Iris pigment epithelial cell (primary cell): ENCODE measurements around the gene BAIAP2L2.
A peak's percentile ranks its signal among the peaks of the same experiment; 100 is the strongest.

Experiments
- DNase-seq: peaks from one replicate; pipeline ENCODE4 v3.0.0-alpha.2; 2011; ENCODE audit warnings: low read depth

Gene BAIAP2L2

DNA sequence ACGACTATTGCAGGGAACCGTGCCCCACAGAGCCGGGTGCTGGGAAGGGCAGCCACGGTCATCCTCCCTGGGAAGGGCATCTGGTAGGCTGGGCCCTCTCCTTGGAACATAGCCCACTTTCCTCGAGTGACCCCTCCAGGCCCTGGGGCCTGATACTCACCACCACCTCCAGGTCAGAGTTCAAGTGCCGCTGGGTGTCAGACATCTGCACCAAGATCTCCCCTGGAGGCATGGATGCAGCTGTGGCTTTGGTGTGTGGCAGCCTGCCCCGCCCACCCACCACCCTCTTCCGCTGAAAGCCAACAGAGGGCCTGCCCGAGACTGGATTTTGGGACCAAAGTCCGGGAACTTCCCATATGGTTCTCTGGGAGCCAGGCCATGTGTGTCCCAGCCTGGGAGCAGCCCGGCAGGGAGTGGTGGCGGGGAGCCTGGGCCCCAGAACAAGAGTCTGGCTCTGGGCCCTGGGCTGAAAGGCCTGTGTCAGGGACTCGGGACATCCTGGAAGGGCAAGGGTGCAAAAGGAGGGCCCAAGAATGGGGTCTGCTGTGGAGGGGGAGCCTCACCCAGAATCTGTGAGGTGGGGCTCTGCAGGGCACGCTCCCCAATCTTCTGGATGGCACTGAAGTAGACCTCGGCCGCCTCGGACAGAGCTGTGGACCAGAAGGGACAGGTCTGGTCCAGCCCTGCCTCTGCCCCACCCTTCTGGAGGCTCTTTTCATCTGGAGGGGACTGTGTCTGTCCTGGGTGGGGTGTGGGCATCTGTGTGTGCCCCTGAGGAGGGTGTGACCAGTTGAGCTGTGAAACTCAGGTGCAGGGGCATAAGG is 2.6 kb downstream of the BAIAP2L2 start:
- no peak for DNase-seq

DNA sequence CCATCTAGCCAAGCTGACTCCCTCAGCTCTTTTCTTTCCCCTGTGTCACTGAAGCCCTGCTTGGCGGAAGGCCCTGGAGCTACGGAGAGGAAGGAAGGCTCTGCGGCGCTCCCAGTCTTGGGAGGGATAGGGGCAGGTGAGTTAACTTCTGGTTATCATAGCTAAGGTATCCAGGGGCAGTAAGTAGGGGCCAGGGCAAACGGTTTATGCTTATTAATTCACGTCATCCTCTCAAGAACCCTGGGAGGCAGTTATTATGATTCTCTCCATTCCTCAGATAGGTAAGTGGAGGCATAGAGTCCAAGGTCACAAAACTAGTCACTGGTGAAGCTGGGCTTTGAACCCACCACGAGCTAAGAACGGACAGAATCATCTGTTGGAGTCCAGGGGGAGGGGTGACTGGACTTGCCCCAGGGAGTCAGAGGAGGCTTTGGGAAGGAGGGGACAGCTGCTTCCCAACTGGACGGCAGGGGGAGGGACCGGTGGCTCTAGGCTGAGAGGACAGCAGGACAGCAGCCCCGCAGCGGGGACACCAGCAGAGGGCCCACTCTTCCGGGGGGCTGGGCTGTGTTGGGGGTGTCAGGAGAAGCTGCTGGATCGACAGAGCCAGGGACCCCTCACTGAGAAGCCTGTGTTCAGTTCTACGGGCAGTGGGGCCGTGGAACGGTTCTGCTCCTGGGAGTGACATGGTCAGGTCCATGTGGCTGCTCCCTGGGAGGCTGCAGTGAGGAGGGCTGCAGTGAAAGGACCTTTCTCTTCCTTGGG is 3.5 kb downstream of the BAIAP2L2 start:
- no peak for DNase-seq

DNA sequence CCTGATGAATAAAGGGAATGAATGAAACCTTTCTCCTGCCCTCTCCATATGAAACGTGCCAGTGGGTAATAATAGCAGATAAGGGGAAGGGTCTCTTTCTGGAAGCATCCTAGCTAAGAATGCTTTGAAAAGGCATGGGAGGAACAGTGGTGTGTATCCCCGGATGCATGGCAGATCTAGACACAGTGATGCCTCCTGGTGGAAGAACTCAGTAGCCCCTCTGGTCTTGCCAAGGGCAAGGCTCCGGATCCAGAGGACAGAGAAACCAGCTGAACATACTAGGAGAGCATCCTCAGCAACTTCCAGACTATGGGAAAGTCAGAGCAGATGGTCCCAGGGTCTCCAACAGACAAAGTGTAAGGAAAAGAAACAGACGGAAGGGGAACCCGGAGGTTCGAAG is 6.4 kb downstream of the BAIAP2L2 start:
- peak; percentile 24 for DNase-seq

DNA sequence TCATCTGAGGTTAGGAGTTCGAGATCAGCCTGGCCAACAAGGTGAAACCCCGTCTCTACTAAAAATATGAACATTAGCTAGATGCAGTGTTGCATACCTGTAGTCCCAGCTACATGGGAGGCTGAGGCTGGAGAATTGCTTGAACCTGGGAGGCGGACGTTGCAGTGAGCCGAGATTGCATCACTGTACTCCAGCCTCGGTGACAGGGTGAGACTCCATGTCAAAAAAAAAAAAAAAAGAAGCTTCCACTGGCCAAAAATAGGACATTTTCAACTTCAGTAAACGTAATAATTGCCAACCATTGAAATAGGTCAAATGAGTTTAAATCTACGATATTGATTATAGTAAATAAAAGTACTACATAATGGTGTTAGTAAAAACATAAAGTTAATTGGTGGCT is 6.8 kb downstream of the BAIAP2L2 start:
- DNase-seq, result no peak

DNA sequence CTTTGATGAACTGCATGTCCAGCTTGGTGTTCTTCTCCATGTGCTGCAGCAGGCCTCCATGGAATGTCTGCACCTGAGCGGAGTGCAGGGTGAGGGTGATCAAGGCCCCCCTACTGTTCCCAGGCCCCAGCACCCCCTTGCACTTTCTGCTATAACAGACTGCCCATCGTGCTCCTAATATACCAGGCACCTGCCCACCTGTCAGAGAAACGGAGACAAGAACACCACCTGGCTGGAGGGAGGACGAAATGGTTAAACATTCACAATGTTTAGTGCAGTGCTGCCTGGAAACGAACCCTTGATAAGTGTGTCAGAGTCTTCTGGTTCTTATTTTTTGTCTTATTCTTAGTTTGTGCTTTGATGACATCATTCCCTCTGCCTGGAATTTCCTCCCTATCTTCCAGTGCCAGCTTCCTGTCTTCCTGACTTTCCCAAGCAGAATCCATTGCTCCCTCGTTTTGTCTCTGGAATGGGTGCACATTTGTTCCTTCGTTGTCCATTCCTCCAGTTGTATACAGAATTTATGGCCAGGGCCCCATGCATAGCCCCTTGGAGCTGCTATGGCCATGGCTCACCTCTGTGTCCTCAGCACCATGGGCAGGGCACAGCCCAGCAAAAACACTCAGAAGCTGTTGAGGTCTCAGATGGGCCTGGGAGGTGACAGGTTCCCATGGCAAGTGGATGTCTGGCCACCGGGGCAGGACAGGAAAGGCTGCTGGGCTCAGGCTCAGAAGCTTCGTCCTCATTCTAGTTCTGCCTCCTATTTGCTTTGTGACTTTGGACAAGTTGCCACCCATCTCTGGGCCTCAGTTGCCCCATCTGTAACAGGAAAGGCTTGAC is 11.9 kb downstream of the BAIAP2L2 start:
- DNase-seq, result no peak

DNA sequence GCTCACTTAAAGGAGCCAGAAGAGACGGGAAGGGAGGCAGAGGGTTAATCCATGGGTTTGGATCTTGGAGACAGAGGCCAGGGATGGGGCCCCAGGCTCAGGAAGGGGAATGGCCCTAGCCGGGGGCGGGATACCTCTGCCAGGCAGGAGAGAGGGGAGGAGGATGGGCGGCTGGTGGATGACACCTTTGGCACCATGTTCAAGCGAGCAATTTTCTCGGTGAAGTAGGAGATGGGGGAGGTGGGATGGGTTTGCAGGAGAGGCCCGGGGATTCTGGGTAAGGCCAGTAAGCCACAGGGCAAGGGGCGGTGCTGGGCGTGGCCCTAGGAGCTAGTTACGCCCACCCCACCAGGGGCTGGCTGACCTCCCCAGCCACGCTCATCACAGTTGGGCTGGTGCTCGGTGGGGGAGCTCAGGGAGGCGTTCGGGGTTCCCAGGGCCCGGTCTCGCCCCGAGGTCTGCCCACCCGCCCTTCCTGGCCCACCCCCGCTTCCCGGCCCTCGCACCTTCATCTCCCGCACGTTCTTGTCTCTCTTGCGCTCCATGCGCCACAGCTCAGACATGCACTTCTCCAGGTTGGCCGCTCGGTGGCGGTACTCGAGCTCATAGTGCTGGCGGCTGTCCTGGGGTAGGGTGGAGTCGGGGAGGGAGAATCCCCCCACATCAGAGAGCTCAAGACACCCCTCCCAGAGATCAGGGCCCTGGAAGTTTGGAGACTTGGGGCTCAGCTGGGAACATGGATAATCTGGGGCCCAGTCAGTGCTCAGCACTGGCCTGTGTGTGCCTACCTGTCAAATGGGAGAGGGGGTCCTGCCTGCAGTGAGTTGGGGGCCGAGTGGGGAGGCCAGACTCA is 12.7 kb downstream of the BAIAP2L2 start:
- peak; percentile 22 for DNase-seq

DNA sequence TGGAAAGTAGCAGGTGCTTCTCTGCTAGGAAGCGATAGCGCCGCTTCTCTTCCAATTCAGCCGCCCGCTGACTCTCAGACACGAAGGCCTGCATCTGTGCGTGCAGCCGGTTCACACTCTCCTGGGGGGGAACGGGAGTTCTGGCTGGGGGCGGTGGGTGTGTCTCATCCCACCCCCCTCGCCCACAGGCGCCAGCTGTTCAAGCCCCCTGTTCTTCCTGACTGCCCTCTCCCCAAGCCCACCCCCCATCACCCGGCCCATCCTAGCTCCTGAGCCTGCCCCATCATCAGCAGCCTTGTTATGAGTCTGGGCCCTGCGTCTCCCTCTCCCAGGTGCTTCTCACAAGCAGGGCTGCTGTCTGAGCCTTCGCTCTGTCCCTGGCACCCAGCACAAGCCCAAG is 13.4 kb downstream of the BAIAP2L2 start:
- no peak for DNase-seq

DNA sequence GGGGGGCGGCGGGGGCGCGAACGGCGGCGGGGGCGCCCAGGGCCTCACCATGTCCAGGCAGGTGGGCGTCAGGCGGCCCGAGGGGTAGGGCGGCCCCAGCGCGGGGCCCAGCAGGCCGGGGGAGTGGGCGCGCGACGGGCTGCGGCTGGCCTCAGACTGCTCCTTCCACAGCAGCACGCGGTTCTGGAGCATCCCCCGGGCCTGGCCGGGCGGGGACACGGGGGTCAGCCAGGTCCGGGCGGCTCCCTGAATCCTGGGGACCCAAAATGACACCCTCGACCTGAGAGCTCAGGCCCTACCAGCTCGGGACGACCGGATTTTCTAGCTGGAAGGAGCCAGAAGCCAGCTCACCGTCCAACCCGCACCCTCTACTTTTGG is 21.0 kb downstream of the BAIAP2L2 start:
- no peak for DNase-seq

DNA sequence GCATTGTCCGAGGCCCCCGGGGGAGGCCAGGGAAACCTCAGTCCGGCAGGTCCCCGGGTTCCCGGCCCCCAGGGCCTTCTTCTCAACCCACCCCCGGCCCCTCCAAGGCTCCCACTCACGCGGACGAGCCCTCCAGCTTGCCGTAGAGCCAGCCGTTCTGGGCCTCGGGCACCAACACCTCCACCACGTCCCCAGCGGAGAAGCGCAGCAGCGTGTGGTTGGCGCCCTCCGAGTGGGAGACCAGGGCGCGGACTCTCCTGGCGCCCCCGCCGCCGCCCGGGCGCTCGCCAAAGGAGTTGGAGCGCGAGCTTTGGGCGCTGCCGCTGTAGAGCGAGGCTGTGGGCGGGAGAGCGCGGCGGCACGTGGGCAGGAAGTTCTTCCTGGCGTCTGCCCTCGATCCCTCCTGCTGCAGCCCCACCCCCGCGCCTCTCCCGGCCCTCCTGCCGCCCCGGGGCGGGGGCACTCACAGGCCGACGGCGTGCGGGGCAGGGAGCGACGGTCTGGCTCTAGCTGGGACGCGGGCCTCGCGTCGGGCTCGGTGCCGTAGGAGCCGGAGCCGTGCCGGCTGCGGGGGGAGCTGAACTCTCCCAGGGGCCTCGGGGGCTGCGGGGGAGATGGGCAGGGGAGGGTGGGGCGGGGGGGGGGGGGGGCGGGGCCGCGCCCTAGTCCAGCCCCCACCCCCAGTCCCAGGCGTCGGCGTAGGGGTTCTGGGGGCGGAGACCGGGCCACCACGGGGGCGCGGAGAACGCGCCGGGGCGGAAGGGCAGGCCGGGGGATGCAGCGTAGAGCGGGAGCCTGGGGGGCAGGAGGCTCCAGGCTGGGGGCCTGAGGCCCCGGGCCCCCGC is 21.6 kb downstream of the BAIAP2L2 start:
- DNase-seq, result no peak

DNA sequence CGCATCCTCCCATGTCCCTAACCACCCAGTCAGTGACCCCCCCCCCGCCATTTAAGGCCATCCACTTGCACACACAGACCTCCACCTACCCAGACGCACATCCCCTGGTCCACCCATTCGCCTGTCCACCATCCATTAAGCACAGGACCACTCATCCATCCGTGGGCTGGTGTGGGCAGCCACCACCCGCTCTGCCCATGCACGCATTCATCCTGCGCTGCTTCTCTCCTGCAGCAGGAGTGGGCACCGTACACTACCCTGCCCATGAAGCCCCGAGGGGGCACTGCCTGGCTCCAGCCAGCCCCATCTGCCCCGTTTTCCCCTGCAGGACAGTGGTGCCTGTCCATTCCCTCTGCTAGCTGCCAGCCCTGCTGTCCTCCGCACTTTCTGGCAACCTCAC is 22.6 kb downstream of the BAIAP2L2 start:
- no peak for DNase-seq

DNA sequence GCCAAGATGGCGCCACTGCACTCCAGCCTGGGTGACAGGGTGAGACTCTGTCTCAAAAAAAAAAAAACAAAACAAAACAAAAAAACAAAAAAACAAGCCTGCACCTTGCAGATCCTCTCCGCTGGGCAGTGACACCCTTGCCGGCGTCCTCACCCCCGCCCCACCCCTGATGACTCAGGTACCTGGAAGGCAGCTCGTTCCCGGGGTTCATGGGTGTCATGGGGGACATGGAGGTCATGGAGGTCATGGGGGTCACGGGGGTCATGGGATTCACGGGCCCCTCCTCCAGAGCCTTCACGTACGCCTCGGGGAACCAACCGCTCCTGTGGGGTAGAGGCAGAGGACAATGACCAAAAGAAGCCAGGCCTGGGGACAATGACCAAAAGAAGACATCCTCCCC is 23.5 kb downstream of the BAIAP2L2 start:
- no peak for DNase-seq

DNA sequence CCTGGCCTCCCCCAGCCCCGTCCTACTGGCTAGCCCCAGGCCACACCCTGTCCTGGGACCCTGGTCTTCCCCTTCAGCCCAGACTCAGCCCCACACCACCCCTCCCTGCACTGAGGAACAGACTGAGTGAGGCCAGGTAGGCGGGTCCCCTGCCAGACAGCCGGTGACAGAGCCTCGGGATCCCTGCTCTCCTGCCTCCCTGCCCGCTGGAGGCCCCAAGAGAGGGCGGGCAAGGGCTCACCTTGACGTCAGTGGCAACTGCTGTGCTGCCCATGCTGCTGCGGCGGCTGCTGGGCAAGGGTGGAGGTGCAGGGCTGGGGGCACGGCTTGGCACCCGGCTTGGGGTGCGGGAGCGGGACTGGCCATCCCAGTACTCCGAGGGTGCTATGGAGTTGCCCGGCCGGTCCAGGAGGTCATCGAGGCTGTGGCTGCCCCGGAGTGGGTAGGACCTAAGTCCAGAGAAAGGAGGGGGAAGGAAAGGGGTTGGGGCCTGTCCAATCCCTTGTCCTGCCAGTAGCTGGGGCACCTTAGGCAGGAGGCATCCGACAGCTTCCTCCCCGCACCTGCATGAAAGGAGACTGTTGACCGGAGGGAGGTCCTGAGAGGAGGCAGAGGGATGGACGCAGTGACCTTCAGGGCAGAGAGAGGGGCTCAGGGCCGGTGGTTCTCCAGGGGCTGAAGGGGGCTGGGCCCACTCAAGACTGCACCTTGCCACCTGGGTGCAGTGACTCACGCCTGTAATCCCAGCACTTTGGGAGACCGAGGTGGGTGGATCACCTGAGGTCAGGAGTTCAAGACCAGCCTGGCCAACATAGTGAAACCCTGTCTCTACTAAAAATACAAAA is 24.3 kb downstream of the BAIAP2L2 start:
- no peak for DNase-seq

DNA sequence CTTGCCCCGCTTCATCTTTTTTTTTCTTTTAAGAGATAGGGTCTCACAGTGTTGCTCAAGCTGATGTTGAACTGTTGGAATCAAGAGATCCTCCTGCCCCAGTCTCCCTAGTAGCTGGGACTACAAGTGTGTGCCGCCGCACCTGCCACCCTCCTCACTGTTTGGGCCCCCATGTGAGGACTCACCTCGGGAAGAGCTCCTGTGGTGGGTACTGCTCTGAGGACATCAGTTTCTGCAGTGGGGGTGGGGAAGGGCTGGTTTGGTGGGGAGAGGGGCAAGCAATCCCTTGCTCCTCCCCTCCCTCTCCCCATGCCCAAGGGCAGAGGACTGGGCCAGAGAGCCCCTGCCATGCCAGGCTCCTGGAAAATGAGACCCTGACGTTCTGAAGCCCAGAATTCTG is 25.0 kb downstream of the BAIAP2L2 start:
- DNase-seq, result no peak

DNA sequence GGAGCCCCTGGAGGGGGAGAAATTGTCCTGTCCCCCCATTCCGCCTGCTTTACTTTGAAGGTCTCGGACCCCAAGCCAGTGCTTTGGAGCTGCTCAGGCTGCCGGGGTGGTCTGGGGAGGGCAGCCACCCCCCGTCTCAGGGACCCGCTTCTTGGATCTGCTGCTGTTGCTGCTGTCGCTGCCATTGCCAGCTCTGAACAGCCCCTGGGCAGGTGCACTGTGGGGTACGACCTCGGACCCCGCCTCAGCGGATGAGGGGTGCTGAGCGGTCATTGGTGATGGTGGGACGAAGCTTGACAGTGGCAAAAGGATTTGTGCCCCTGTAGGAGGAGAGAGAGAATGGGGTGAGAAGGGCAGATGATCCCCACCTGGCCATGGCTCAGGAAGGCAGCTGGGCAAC is 25.4 kb downstream of the BAIAP2L2 start:
- no peak for DNase-seq

DNA sequence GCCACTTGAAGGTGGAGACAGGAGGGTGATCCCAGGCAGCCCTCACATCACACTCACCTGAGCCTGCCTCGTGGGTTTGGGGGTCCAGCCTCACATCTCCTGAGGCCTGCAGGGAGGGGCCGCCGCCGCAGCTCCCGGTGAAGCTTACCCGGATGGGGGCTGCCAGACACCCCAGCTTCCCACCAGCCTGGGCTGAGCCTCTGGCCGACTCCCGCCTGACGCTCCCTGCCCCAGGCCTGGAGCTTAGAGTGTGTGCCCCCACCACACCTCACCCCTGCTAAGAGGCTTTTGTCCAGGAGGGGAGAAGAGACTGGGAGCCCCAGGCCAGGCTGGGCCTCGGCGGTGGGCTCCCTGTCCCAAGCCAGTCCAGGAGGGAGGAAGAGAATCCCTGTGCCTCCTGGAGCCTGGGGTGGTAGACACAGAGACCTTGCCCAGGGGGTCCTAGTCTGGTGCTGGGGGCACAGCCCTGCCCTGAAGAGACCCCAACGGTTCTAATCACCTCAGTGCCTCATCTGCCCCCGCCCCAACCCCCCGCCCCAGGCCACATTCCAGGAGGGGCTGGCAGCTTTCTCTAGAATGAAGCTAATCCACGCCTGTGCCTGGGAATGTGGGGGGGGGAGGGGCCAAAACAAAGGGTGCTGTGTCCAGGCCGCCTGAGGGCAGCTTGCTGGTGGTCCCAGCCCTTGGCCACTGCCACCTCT is 26.4 kb downstream of the BAIAP2L2 start, which contains the start of gene SLC16A8:
Gene SLC16A8 (minus strand): TSS at position 254 of the 701 bp plus-strand sequence. CDS start 1,311 bp downstream, outside the sequence.
- DNase-seq, result no peak

DNA sequence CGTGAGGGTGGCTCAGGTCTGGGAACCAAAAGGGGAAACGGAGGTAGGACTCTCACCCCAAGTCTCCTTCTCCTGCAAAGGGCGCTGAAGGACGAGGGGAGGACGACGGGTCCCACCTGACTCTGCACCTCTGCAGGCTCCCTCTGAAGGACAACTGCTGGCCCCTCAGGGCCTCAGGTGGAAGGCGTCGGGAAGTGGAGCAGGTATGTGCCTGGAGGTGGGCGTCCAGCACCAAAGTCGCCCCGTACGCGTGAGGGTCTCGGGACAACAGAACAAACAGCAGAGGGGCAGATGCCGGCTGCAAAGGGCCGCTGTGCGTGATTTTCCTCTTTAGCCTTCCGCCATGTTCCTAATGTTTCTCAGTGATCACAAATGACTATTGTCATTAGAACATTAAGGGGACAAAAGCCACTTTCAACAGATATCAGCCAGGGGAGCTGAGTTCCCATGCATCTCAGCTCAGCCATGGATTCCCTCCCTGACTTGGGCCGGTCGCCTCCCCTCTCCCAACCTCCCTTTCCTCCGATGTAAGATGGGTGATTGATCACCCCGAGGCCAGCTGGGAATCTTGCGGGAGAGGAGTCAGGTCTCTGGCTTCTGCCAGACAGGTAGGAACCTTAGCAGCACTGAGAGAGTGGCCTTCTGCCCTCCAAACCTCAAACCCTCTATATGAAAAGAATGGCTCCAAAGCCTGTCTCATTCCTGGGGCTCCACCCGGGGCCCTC is 27.3 kb downstream of the BAIAP2L2 start:
- DNase-seq, result no peak

DNA sequence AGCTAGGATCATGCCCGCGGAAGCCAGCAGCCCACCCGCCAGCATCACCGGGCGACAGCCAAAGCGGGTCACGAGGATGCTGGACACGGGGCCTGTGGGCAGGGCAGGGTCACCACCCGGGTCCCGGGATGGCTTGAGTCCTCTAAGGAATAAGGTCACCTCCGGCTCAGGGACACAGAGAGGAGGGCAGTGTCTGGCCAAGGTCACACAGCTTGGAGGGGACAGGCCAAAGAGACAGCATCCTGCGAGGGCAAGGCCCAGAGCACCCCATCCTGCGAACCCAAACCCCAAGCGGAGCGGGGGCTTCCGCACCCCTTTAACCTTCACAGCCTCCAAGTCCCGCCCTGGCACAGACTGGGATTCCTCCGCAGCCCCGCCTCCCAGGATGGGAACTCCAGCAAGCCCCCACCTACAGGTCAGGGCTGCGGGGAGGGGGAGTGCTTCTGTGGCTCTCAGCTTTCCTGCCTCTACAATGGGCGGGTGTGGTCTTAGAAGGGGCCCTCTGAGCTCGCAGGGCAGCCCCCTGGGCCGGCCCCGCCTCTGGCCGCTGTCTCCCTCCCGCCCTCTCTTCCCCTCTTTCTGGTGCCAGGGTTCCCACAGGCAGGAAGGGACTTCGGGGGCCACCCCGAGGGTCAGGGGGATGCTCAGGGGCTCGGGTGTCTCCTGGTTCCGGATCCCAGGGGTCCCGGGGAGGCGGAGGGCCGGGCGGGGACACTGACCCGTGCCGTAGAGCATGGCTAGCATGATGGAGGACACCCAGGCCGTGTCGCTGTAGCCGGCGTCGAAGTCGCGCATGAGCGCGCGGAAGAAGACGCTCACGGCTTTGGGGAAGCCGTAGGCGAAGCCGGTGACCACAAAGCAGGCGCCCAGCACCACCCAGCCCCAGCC is 28.3 kb downstream of the BAIAP2L2 start:
- no peak for DNase-seq

DNA sequence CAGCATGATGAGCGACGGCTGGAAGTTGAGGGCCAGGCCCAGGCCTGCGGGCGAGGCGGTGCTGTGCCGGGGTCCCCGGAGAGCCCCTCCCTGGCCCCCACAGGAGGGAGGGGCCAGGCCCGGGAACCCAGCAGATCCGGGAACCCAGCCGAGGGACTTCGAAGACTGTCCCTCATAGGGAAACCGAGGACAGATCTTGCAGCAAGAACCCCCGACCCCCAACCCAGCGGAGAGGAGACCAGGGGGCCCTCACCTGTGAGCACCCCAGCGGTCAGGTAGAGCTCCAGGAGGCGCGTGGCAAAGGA is 28.9 kb downstream of the BAIAP2L2 start:
- DNase-seq, result no peak
